Kidney (tissue), 14 donors: ENCODE measurements around the gene AKIP1. TPM values are rescaled to one million over a fixed set of nuclear protein-coding genes. Genes with fewer than 3 reads are reported as not detected.

Experiments used
- DNase-seq, 5 donors: peaks; one replicate each; pipeline ENCODE4 v3.0.0-alpha.2; 2013 to 2020
- FAIRE-seq: peaks from 2 replicates; lab custom pipeline; 2012; peaks lifted over from hg19 to GRCh38; lab: Jason Lieb, UNC
- H3K27ac ChIP-seq, 2 donors: one replicate each; pipeline ENCODE4 v1.7.0; 2013; ENCODE audit warnings: low read depth in 2 of 2, low read length in 2 of 2, inconsistent platforms in 1 of 2
- H3K27me3 ChIP-seq: one replicate; pipeline ENCODE4 v1.7.1; 2013; ENCODE audit warnings: low read length, inconsistent platforms; ENCODE audit not compliant: control insufficient read depth, insufficient read depth
- H3K36me3 ChIP-seq, 3 donors: one replicate each; pipeline versions ENCODE4 v1.7.0 to v1.7.1; 2013; ENCODE audit warnings: low read length in 3 of 3, control low read depth in 1 of 3, inconsistent platforms in 1 of 3; ENCODE audit not compliant: insufficient read depth in 3 of 3, control insufficient read depth in 2 of 3
- H3K4me1 ChIP-seq, 3 donors: one replicate each; pipeline versions ENCODE4 v1.7.0 to v1.7.1; 2013; ENCODE audit warnings: low read length in 3 of 3, inconsistent platforms in 1 of 3, low read depth in 1 of 3; ENCODE audit not compliant: control insufficient read depth in 2 of 3, insufficient read depth in 2 of 3
- H3K4me3 ChIP-seq, 3 donors: one replicate each; pipeline versions ENCODE4 v1.7.0 to v1.8.1; 2013; ENCODE audit warnings: low read length in 3 of 3, control low read depth in 1 of 3, inconsistent platforms in 1 of 3
- H3K9ac ChIP-seq, 3 donors: one replicate each; pipeline versions ENCODE4 v1.7.0 to v1.7.1; 2013; ENCODE audit warnings: low read length in 3 of 3, control low read depth in 1 of 3, inconsistent platforms in 1 of 3
- H3K9me3 ChIP-seq, 3 donors: one replicate each; pipeline versions ENCODE4 v1.7.0 to v1.7.1; 2013; ENCODE audit warnings: low read length in 3 of 3, control low read depth in 1 of 3, inconsistent platforms in 1 of 3; ENCODE audit not compliant: control insufficient read depth in 2 of 3, insufficient read depth in 1 of 3
- intact Hi-C: fragments of 100-400 bp; cut with DNase I; formaldehyde crosslinking; loops from one replicate; pipeline ENCODE4 v1.11.1; 2022
- polyA plus RNA-seq: library from polyadenylated mRNA; stranded (reverse); fragments of 350-450 nt; fragmentation: Illumina TruSeq; extraction: RNeasy Lipid Tissue Mini Kit (QIAGEN cat#74804); gene quantifications from one replicate; pipeline ENCODE4 v1.2.3, GENCODE V29; 2014; ENCODE audit warnings: low read depth, low replicate concordance; ENCODE audit not compliant: insufficient read depth
- total RNA-seq: library from RNA; stranded (reverse); fragmentation: NEBNext Ultra II Directional; extraction: Animal tissue kit (Norgen Biotek cat#: 25700); gene quantifications from one replicate; pipeline ENCODE4 v1.2.1, GENCODE V29; 2021
- TF ChIP-seq, protein P1 (sequence below): IDR thresholded peaks from 3 replicates; pipeline ENCODE4 v1.5.1; 2012; ENCODE audit warnings: mild to moderate bottlenecking, moderate library complexity, borderline replicate concordance; ENCODE audit not compliant: insufficient read depth; ENCODE audit errors: extremely low read depth
- donor health status: control.
- donor health status: control.
- donor health status: control.
- donor health status: control.
- donor health status: control.
- donor health status: DM: yes; HTN: yes; CAD: no.
- donor health status: Normal renal cell carcinoma (clear cell type).

Gene AKIP1
- total and polyA plus RNA-seq, 2 donors from 2014 or later: 23.7 to 27.3 TPM

DNA sequence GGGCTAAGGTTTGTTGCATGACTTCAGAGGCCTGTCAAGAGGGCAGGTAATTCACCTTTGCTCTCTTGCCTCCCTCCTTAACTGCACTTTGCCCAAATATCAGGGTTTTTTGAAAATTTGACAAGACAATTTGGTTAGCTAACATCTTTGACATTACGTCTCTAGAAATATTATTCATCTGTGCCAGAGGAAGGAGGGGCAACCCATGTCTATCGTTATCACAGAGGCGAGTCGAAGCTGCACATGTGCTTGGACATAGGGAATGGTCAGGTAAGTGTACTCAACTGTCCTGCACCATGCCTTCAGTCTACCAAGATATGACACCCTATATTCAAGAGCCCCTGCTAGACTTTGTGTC lies 3.7 kb downstream of the AKIP1 start:
- intact Hi-C loops: no loop called here
- Histone ChIP-seq H3K27me3 (no peaks in the 10 kb centered on the region), H3K9me3 (no peaks in the 10 kb centered on the region), H3K27ac (peak overlapping the region in 1 of 2 donors; percentile 24), H3K9ac (no peak overlapping the region), H3K4me3 (peak overlapping the region in 1 of 3 donors; percentile 7), H3K4me1 (peaks cover 0 to 12% (median 8%) of the 10 kb centered on the region in 3 donors), H3K36me3 (peaks cover 0 to 12% (median 3%) of the 10 kb centered on the region in 3 donors)
- DNase-seq: no peak
- FAIRE-seq: no peak
- TF ChIP-seq, protein P1, sequence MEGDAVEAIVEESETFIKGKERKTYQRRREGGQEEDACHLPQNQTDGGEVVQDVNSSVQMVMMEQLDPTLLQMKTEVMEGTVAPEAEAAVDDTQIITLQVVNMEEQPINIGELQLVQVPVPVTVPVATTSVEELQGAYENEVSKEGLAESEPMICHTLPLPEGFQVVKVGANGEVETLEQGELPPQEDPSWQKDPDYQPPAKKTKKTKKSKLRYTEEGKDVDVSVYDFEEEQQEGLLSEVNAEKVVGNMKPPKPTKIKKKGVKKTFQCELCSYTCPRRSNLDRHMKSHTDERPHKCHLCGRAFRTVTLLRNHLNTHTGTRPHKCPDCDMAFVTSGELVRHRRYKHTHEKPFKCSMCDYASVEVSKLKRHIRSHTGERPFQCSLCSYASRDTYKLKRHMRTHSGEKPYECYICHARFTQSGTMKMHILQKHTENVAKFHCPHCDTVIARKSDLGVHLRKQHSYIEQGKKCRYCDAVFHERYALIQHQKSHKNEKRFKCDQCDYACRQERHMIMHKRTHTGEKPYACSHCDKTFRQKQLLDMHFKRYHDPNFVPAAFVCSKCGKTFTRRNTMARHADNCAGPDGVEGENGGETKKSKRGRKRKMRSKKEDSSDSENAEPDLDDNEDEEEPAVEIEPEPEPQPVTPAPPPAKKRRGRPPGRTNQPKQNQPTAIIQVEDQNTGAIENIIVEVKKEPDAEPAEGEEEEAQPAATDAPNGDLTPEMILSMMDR: no peak

DNA sequence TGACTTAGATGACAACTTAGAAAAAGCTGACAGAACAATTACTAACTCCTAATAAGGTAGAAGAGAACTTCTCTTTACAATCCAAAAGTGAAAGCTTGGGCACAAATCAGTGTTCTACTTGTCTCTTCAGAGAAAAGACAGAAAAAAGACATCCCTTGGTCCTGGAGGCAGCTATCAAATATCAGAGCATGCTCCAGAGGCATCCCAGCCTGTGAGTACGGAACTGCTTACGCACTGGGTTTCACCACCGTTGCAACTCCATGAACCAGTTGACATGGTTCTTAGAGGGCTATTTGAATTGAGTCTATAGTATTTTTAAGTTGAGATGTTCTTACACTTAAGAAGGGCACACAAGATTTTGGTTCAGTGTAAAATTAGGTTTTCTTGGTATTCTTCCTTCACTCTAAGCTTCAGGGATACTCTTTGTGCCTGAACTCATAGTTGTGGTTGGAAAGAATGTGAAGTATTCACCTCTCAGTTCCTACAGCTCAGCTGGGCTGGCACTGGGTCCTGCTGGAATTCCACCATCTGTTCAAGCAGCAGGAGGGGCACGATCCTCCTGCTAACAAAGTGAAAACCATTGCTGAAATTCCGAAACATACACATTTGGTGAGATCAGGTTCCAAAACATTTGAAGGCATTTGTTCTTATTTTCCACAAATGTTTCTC lies 6.3 kb downstream of the AKIP1 start:
- Histone ChIP-seq H3K4me1 (peaks cover 0 to 9% (median 6%) of the 10 kb centered on the region in 3 donors), H3K36me3 (peaks cover 0 to 17% (median 3%) of the 10 kb centered on the region in 3 donors), H3K9me3 (no peaks in the 10 kb centered on the region), H3K4me3 (no peak overlapping the region), H3K27ac (peak overlapping the region in 1 of 2 donors; percentile 51), H3K27me3 (no peaks in the 10 kb centered on the region), H3K9ac (no peak overlapping the region)
- intact Hi-C loops: no loop called here
- FAIRE-seq: no peak
- TF ChIP-seq, protein P1: no peak
- DNase-seq: peak in 2 of 5 donors; percentile 33 to 65

DNA sequence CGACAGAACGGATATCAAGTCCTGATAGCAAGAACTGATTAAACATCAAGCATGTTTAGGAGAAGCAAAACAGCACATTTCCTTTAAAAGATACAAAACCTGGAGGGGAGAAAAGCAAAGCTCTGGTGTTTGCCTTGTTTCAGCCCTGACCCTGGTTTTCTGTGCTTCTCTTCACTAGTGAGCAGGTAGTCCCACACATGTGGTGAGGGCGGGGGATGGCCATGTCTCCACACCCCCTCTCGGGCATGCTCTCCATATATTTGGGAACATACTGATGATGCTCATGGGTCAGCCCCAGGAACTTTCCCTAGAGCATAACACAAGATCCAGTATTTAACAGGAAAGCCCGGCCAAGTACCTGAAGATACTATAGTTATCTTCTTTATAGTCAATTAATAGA lies 11.7 kb downstream of the AKIP1 start:
- H3K27ac ChIP-seq: no peak overlapping the region
- TF ChIP-seq, protein P1: no peak

More for the DNA sequence above, 11.7 kb downstream of the AKIP1 start:
- Histone ChIP-seq H3K27me3 (no peaks in the 10 kb centered on the region), H3K9me3 (no peaks in the 10 kb centered on the region), H3K4me3 (no peak overlapping the region), H3K4me1 (no peaks in the 10 kb centered on the region), H3K36me3 (peaks cover 0 to 19% (median 3%) of the 10 kb centered on the region in 3 donors), H3K9ac (no peak overlapping the region)
- FAIRE-seq (no peak), DNase-seq (no peak)
- intact Hi-C loops: no loop called here
